Upper lobe of right lung (tissue), 1 donor: ENCODE data around the gene GLYR1. TPM values are rescaled to one million over a fixed set of nuclear protein-coding genes. Genes with fewer than 3 reads are reported as not detected.
"Not testable (repeated sequence)": the region's sequence is repeated elsewhere in the genome, so short reads cannot be mapped to it uniquely, and the experiment has no call there.

Experiments
- ATAC-seq: fragments of 200-7000 bp; cut with Tn5 transposase; one replicate; pipeline ENCODE4 v1.9.1; 2020; ENCODE audit warnings: mild to moderate bottlenecking, moderate library complexity
- DNase-seq: peaks from one replicate; pipeline ENCODE4 v3.0.0-alpha.2; 2020
- H3K27ac ChIP-seq: fragments of 200-600 bp; one replicate; pipeline ENCODE4 v1.8.0; 2022
- H3K27me3 ChIP-seq: fragments of 200-600 bp; one replicate; pipeline ENCODE4 v1.8.0; 2022; ENCODE audit warnings: mild to moderate bottlenecking
- H3K36me3 ChIP-seq: fragments of 200-600 bp; one replicate; pipeline ENCODE4 v1.8.0; 2022
- H3K4me1 ChIP-seq: fragments of 200-600 bp; one replicate; pipeline ENCODE4 v1.8.0; 2022
- H3K4me3 ChIP-seq: fragments of 200-600 bp; one replicate; pipeline ENCODE4 v1.8.0; 2022; ENCODE audit warnings: mild to moderate bottlenecking
- H3K9me3 ChIP-seq: fragments of 200-600 bp; one replicate; pipeline ENCODE4 v1.8.0; 2022
- intact Hi-C: fragments of 100-400 bp; cut with DNase I; formaldehyde crosslinking; loops from one replicate; pipeline ENCODE4 v1.11.0; 2022
- total RNA-seq: library from RNA; stranded (reverse); fragmentation: NEBNext Ultra II Directional; extraction: Animal tissue kit (Norgen Biotek cat#: 25700); gene quantifications from one replicate; pipeline ENCODE4 v1.2.1, GENCODE V29; 2021
- TF ChIP-seq, protein P1 (sequence below): fragments of 200-600 bp; IDR thresholded peaks from one replicate; pipeline ENCODE4 v1.8.0; 2022; ENCODE audit warnings: antibody characterized with exemption
- donor health status: DM: no; HTN: yes; CAD: no; lungs with severe emphysema.

The GLYR1 gene
- total RNA-seq, 1 donor from 2014 or later, result 85.7 TPM

DNA sequence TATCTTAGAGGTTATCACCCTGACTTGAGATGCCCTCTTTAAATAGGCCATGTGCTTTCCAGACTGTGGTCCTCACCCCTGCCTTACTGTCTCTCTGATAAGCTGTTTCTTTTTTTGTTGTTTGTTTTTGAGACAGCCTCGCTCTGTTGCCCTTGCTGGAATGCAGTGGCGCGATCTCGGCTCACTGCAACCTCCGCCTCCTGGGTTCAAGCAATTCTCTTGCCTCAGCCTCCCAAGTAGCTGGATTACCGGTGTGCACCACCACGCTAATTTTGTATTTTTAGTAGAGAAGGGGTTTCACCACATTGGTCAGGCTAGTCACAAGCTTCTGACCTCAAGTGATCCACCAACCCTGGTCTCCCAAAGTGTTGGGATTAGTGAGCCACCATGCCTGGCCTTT is 58.2 kb downstream of the GLYR1 start:
- no peaks in the 10 kb centered on the region for H3K9me3 ChIP-seq
- no peaks in the 10 kb centered on the region for H3K27me3 ChIP-seq
- intact Hi-C loops, result no loop called here
- DNase-seq, result no peak
- no peak for ATAC-seq
- no peaks in the 10 kb centered on the region for H3K4me1 ChIP-seq
- H3K27ac ChIP-seq, result no peak overlapping the region
- TF ChIP-seq, protein P1, sequence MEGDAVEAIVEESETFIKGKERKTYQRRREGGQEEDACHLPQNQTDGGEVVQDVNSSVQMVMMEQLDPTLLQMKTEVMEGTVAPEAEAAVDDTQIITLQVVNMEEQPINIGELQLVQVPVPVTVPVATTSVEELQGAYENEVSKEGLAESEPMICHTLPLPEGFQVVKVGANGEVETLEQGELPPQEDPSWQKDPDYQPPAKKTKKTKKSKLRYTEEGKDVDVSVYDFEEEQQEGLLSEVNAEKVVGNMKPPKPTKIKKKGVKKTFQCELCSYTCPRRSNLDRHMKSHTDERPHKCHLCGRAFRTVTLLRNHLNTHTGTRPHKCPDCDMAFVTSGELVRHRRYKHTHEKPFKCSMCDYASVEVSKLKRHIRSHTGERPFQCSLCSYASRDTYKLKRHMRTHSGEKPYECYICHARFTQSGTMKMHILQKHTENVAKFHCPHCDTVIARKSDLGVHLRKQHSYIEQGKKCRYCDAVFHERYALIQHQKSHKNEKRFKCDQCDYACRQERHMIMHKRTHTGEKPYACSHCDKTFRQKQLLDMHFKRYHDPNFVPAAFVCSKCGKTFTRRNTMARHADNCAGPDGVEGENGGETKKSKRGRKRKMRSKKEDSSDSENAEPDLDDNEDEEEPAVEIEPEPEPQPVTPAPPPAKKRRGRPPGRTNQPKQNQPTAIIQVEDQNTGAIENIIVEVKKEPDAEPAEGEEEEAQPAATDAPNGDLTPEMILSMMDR, result no peak
- no peak overlapping the region for H3K4me3 ChIP-seq
- no peaks in the 10 kb centered on the region for H3K36me3 ChIP-seq

DNA sequence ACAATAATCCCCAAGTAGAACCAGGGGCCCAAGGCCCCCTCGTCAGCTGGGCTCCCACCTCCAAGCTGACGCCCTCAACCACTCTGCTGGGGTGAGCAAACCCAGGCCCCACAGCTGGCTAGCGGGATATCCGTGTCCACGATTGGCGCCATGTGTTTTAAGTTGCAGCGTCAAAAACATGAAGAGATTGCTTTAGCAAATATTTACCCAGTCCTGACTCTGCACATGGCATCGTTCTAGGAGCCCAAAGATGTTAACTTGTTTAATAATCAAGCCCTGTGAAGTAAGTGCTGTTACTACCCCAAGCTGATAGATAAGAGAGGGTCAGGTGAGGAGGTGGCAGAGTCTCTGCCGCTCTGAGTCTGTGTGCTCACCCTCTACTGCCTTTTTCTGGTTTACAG is 58.6 kb downstream of the GLYR1 start:
- H3K36me3 ChIP-seq, result no peaks in the 10 kb centered on the region
- no peaks in the 10 kb centered on the region for H3K27me3 ChIP-seq
- no peak overlapping the region for H3K27ac ChIP-seq
- DNase-seq (no peak), ATAC-seq (peak; percentile 33)
- TF ChIP-seq, protein P1, result no peak
- intact Hi-C loops, result no loop called here
- no peaks in the 10 kb centered on the region for H3K9me3 ChIP-seq
- no peaks in the 10 kb centered on the region for H3K4me1 ChIP-seq
- H3K4me3 ChIP-seq, result no peak overlapping the region

DNA sequence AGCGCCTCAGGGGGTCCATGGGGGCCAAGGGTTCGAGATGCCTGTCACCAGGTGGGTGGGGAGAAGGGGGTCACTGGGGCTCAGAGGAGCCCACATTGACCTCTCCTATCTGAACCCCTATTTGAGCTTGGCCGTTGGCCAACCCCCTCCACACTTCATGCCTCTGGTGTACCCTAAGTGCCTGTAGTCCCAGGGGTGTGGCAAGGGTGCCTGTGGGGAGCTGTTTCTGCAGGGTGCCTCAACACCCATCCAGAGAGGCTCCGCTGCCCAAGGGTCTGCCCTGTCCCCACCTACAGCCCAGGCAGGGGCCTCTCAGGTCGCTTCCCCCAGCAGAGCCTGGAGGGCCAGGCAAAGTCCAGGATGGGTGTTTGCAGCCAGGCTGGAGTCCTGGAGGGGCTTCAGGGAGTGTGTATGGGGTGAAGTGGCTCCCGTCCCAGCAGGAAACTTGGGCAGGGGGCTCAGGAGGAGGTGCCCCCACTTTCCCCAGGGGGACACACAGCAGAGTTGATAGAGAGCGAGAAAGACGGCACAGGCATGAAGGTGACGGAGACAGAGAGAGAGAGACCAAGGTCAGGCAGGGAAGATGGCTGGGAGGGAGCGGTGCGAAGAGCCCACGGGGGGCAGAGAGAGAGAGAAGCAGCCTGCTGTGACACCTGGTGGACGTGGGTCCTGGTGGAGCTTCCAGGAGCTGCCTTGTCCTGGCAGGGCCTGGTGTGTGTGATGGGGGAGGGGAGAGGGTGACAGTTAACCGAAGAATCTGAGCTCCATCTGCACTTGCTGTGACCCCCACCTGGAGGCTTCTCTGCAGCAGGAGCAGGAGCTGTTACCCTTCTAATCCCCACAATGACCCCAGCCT is 59.2 kb downstream of the GLYR1 start, which contains the start of gene SEPTIN12:
Gene SEPTIN12 (minus strand): TSS at position 719 of the 856 bp plus-strand sequence. CDS start 700 bp downstream, at position 19.
- Histone ChIP-seq H3K4me3 (no peak within 1 kb of the TSS), H3K9me3 (no peaks in the 10 kb centered on the region), H3K27ac (no peak within 1 kb of the TSS), H3K36me3 (no peaks in the 10 kb centered on the region), H3K27me3 (no peaks in the 10 kb centered on the region), H3K4me1 (no peaks in the 10 kb centered on the region)
- ATAC-seq (peak; percentile 9), DNase-seq (no peak)
- TF ChIP-seq, protein P1, result no peak
- intact Hi-C loops, result no loop called here

DNA sequence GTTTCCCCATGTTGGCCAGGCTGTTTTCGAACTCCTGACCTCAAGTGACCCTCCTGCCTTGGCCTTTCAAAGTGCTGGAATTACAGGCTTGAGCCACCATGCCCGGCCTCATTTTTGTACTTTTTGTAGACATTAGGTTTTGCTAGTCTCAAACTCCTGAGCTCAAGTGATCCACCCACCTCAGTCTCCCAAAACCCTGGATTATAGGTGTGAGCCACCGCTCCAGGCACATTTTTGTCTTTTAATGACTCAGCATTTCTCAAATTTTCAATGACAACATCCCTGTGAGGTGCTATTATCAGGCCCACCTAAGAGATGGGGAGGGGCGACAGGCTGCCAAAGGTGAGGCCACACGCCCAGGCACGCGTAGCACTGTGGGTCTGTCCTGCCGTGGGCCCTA is 60.0 kb downstream of the GLYR1 start:
- Histone ChIP-seq H3K4me1 (no peaks in the 10 kb centered on the region), H3K27me3 (no peaks in the 10 kb centered on the region), H3K9me3 (no peaks in the 10 kb centered on the region), H3K36me3 (no peaks in the 10 kb centered on the region), H3K4me3 (no peak overlapping the region), H3K27ac (no peak overlapping the region)
- TF ChIP-seq, protein P1, result no peak
- no peak for DNase-seq
- intact Hi-C loops, result no loop called here
- no peak for ATAC-seq

DNA sequence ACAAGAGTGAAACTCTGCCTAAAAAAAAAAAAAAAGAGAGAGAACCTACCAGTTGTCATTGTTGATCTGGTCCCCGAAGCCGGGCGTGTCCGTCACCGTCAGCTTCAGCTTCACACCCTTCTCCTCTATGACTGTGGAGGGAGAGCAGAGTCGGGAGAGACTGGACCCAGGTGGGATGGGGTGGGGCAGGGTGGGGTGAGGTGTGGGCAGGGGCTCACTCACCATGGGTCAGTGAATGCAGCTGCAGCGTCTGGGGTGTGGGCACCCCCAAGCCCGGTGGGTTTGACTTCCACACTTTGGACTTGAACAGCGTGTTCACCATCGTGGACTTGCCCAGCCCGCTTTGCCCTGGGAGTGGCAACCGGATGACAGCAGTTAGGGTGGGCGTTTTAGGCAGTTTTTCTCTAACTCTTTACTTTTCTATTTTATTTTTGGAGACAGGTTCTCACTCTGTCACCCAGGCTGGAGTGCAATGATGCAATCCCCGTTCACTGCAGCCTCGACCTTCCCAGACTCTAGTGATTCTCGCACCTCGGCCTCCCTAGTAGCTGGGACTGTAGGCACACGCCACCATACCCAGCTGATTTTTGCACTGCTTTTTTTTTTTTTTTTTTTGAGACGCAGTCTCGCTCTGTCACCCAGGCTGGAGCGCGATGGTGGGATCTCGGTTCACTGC is 61.2 kb downstream of the GLYR1 start:
- Histone ChIP-seq H3K4me1 (no peaks in the 10 kb centered on the region), H3K4me3 (no peak overlapping the region), H3K9me3 (no peaks in the 10 kb centered on the region), H3K36me3 (no peaks in the 10 kb centered on the region), H3K27me3 (no peaks in the 10 kb centered on the region), H3K27ac (no peak overlapping the region)
- DNase-seq (no peak), ATAC-seq (no peak)
- TF ChIP-seq, protein P1, result no peak
- intact Hi-C loops, result no loop called here

DNA sequence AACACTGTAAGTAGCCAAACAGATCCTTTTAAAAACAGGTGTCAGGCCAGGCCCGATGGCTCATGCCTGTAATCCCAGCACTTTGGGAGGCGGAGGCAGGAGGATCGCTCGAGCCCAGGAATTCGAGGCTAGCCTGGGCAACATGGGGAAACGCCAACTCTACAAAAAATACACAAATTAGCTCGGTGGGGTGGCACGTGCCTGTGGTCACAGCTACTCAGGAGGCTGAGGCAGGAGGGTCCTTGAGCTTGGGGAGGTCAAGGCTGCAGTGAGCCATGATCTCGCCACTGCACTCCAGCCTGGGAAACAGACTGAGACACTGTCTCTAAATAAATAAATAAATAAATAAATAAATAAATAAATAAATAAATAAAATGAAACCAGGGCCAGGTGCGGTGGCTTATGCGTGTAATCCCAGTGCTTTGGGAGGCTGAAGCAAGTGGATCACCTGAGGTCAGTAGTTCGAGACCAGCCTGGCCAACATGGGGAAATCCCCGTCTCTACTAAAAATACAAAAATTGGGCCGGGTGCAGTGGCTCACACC is 62.6 kb downstream of the GLYR1 start:
- intact Hi-C loops, ATAC-seq, H3K4me1 ChIP-seq, DNase-seq, H3K27me3 ChIP-seq, H3K36me3 ChIP-seq, H3K4me3 ChIP-seq, H3K9me3 ChIP-seq, H3K27ac ChIP-seq: not testable (repeated sequence)
